Spleen (tissue), 7 donors: ENCODE results near the gene FNDC3A.

Experiments
- POLR2AphosphoS5 ChIP-seq, 3 donors: sonication (generic); formaldehyde crosslinking; IDR thresholded peaks; one replicate each; pipeline ENCODE4 v1.5.1; 2017; ENCODE audit warnings: antibody characterized with exemption in 3 of 3
- TF ChIP-seq, protein P1 (sequence below), 11 experiments: fragments of 200-600 bp in 7 of 11; fragments of 450-650 bp in 4 of 11; sonication (generic) in 4 of 11; IDR thresholded peaks in 8 of 11; conservative IDR thresholded peaks in 3 of 11; 1 replicate in 7 of 11; 2 replicates in 4 of 11; pipeline versions ENCODE4 v1.4.0 to v1.8.0; 2016 to 2021; ENCODE audit warnings: antibody characterized with exemption in 11 of 11, inconsistent platforms in 4 of 11, mild to moderate bottlenecking in 1 of 11
- donor health status: DM: no; HTN: no; CAD: no; lungs with moderate emphysema.
- donor health status: DM: no; HTN: no; CAD: no.
- donor health status: DM: no; HTN: no; CAD: no.

GRCh38 chr13:49213539-49213938 is 237.8 kb downstream of the FNDC3A start:
- TF ChIP-seq POLR2AphosphoS5 (IDR thresholded peaks at IDR 0.05), result no peak
- TF ChIP-seq, protein P1, sequence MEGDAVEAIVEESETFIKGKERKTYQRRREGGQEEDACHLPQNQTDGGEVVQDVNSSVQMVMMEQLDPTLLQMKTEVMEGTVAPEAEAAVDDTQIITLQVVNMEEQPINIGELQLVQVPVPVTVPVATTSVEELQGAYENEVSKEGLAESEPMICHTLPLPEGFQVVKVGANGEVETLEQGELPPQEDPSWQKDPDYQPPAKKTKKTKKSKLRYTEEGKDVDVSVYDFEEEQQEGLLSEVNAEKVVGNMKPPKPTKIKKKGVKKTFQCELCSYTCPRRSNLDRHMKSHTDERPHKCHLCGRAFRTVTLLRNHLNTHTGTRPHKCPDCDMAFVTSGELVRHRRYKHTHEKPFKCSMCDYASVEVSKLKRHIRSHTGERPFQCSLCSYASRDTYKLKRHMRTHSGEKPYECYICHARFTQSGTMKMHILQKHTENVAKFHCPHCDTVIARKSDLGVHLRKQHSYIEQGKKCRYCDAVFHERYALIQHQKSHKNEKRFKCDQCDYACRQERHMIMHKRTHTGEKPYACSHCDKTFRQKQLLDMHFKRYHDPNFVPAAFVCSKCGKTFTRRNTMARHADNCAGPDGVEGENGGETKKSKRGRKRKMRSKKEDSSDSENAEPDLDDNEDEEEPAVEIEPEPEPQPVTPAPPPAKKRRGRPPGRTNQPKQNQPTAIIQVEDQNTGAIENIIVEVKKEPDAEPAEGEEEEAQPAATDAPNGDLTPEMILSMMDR (IDR thresholded peaks at IDR 0.05 in 8 of 11, conservative IDR thresholded peaks at IDR 0.05 in 3 of 11), result no peak
